ENCODE results near the gene GLP2R.

GLP2R gene

GRCh38 chr17:9810100-9810949, 15.4 kb upstream of the GLP2R start:
- no peak for DNase-seq
- in situ Hi-C loops (cut with HindIII; ENCODE audit: low pct_ligation_motif_present, low pct_unique_long_range_greater_than_20kb, low sequenced_read_pairs) = no loop called here

- in situ Hi-C loops (cut with HindIII; ENCODE audit: low pct_ligation_motif_present, low pct_unique_long_range_greater_than_20kb, low sequenced_read_pairs) = no loop called here
These were observed 14.6 kb upstream of the GLP2R start for GRCh38 chr17:9811086-9811485.

GRCh38 chr17:9811537-9811936, 14.2 kb upstream of the GLP2R start:
- DNase-seq = no peak

More at GRCh38 chr17:9811086-9811485, 14.6 kb upstream of the GLP2R start:
- DNase-seq = no peak

GRCh38 chr17:9813166-9813565, 12.6 kb upstream of the GLP2R start:
- DNase-seq = no peak
- in situ Hi-C loops (cut with HindIII; ENCODE audit: low pct_ligation_motif_present, low pct_unique_long_range_greater_than_20kb, low sequenced_read_pairs) = no loop called here

More at GRCh38 chr17:9811537-9811936, 14.2 kb upstream of the GLP2R start:
- in situ Hi-C loops (cut with HindIII; ENCODE audit: low pct_ligation_motif_present, low pct_unique_long_range_greater_than_20kb, low sequenced_read_pairs) = no loop called here

- in situ Hi-C loops (cut with HindIII; ENCODE audit: low pct_ligation_motif_present, low pct_unique_long_range_greater_than_20kb, low sequenced_read_pairs) = no loop called here
These were observed 11.3 kb upstream of the GLP2R start for GRCh38 chr17:9814337-9814945.

GRCh38 chr17:9816472-9816871, 9.3 kb upstream of the GLP2R start:
- in situ Hi-C loops (cut with HindIII; ENCODE audit: low pct_ligation_motif_present, low pct_unique_long_range_greater_than_20kb, low sequenced_read_pairs) = no loop called here
- no peak for DNase-seq

More at GRCh38 chr17:9814337-9814945, 11.3 kb upstream of the GLP2R start:
- no peak for DNase-seq

- peak; percentile 37 for DNase-seq
- in situ Hi-C loops (cut with HindIII; ENCODE audit: low pct_ligation_motif_present, low pct_unique_long_range_greater_than_20kb, low sequenced_read_pairs) = no loop called here
These were observed 8.6 kb upstream of the GLP2R start for GRCh38 chr17:9817086-9817485.

GRCh38 chr17:9818760-9819159, 7.0 kb upstream of the GLP2R start:
- in situ Hi-C loops (cut with HindIII; ENCODE audit: low pct_ligation_motif_present, low pct_unique_long_range_greater_than_20kb, low sequenced_read_pairs) = no loop called here
- no peak for DNase-seq

GRCh38 chr17:9820448-9820847, 5.3 kb upstream of the GLP2R start:
- in situ Hi-C loops (cut with HindIII; ENCODE audit: low pct_ligation_motif_present, low pct_unique_long_range_greater_than_20kb, low sequenced_read_pairs) = no loop called here
- DNase-seq = no peak

GRCh38 chr17:9821921-9822320, 3.8 kb upstream of the GLP2R start, which contains the start of gene GSG1L2:
TSS of gene GSG1L2 (minus strand) at chr17:9822079. CDS start at chr17:9822071, 8 bp downstream.
- DNase-seq = no peak
- in situ Hi-C loops (cut with HindIII; ENCODE audit: low pct_ligation_motif_present, low pct_unique_long_range_greater_than_20kb, low sequenced_read_pairs) = no loop called here

GRCh38 chr17:9824094-9824493, 1.6 kb upstream of the GLP2R start:
- in situ Hi-C loops (cut with HindIII; ENCODE audit: low pct_ligation_motif_present, low pct_unique_long_range_greater_than_20kb, low sequenced_read_pairs) = no loop called here
- peak; percentile 28 for DNase-seq

- in situ Hi-C loops (cut with HindIII; ENCODE audit: low pct_ligation_motif_present, low pct_unique_long_range_greater_than_20kb, low sequenced_read_pairs) = no loop called here
- DNase-seq = no peak
These were observed 856 bp upstream of the GLP2R start for GRCh38 chr17:9824797-9825338.

GRCh38 chr17:9828296-9829295, 2.9 kb downstream of the GLP2R start:
- in situ Hi-C loops (cut with HindIII; ENCODE audit: low pct_ligation_motif_present, low pct_unique_long_range_greater_than_20kb, low sequenced_read_pairs) = no loop called here
- no peak for DNase-seq

- DNase-seq = no peak
- in situ Hi-C loops (cut with HindIII; ENCODE audit: low pct_ligation_motif_present, low pct_unique_long_range_greater_than_20kb, low sequenced_read_pairs) = no loop called here
These were observed 3.6 kb downstream of the GLP2R start for GRCh38 chr17:9829343-9829742.

- in situ Hi-C loops (cut with HindIII; ENCODE audit: low pct_ligation_motif_present, low pct_unique_long_range_greater_than_20kb, low sequenced_read_pairs) = no loop called here
- DNase-seq = no peak
These were observed 5.0 kb downstream of the GLP2R start for GRCh38 chr17:9830711-9831110.

GRCh38 chr17:9833922-9834321, 8.2 kb downstream of the GLP2R start:
- in situ Hi-C loops (cut with HindIII; ENCODE audit: low pct_ligation_motif_present, low pct_unique_long_range_greater_than_20kb, low sequenced_read_pairs) = no loop called here
- DNase-seq = no peak

- in situ Hi-C loops (cut with HindIII; ENCODE audit: low pct_ligation_motif_present, low pct_unique_long_range_greater_than_20kb, low sequenced_read_pairs) = no loop called here
- DNase-seq = peak; percentile 66
These were observed 12.1 kb downstream of the GLP2R start for GRCh38 chr17:9837551-9838471.
